ENCODE results near the gene ARIH2.

DNA sequence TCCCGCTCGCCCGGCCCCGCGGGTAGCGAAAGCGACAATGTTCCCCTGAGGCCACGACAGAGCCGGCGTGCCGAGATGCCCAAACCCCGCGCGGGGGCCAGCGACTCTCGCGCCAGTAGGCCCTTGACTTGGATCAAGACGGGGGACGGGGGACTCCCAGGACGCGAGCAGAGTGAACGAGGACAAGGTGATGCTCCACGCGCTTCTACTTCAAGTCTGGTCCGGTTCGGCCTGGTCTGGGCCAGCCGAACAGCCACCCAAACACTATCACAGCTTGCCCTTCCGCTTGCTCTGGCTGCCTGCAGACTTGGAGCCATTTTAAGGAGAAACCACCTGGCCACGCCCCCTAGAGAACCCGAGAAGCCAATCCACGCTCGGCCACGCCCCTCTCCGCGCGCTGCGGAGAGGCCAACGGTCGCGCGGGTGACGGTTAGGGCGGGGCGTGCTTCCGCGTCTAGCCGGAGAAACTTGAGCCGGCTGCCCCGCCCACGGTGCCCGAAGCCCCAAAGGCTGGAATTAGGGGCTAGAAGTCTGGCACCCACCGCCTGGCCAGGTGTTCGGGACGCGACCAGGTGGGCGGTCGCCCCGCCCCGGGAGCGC is 102.7 kb downstream of the ARIH2 start:
- TF ChIP-seq, protein P1, sequence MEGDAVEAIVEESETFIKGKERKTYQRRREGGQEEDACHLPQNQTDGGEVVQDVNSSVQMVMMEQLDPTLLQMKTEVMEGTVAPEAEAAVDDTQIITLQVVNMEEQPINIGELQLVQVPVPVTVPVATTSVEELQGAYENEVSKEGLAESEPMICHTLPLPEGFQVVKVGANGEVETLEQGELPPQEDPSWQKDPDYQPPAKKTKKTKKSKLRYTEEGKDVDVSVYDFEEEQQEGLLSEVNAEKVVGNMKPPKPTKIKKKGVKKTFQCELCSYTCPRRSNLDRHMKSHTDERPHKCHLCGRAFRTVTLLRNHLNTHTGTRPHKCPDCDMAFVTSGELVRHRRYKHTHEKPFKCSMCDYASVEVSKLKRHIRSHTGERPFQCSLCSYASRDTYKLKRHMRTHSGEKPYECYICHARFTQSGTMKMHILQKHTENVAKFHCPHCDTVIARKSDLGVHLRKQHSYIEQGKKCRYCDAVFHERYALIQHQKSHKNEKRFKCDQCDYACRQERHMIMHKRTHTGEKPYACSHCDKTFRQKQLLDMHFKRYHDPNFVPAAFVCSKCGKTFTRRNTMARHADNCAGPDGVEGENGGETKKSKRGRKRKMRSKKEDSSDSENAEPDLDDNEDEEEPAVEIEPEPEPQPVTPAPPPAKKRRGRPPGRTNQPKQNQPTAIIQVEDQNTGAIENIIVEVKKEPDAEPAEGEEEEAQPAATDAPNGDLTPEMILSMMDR (conservative IDR thresholded peaks at IDR 0.05; ENCODE audit: low read depth in 2 of 2): no peak
- TF ChIP-seq JUNB (IDR thresholded peaks at IDR 0.05; ENCODE audit: unreplicated experiment) (no peak), EZH2phosphoT487 (IDR thresholded peaks at IDR 0.05; ENCODE audit: unreplicated experiment) (no peak), EZH2 (IDR thresholded peaks at IDR 0.05; ENCODE audit: low read depth, unreplicated experiment) (no peak), ZNF331 (CRISPR knock-in tag; IDR thresholded peaks at IDR 0.05; ENCODE audit: low read depth) (no peak)
